ENCODE measurements around the gene TNS2. TPM values are rescaled to one million over a fixed set of nuclear protein-coding genes. Genes with fewer than 3 reads are reported as not detected.

The TNS2 gene
- total and polyA plus RNA-seq, 2 of the 13 experiments (the other 11 are each of a cell fraction or from before 2014, with no cell fraction given): 8.9 to 20.4 TPM

DNA sequence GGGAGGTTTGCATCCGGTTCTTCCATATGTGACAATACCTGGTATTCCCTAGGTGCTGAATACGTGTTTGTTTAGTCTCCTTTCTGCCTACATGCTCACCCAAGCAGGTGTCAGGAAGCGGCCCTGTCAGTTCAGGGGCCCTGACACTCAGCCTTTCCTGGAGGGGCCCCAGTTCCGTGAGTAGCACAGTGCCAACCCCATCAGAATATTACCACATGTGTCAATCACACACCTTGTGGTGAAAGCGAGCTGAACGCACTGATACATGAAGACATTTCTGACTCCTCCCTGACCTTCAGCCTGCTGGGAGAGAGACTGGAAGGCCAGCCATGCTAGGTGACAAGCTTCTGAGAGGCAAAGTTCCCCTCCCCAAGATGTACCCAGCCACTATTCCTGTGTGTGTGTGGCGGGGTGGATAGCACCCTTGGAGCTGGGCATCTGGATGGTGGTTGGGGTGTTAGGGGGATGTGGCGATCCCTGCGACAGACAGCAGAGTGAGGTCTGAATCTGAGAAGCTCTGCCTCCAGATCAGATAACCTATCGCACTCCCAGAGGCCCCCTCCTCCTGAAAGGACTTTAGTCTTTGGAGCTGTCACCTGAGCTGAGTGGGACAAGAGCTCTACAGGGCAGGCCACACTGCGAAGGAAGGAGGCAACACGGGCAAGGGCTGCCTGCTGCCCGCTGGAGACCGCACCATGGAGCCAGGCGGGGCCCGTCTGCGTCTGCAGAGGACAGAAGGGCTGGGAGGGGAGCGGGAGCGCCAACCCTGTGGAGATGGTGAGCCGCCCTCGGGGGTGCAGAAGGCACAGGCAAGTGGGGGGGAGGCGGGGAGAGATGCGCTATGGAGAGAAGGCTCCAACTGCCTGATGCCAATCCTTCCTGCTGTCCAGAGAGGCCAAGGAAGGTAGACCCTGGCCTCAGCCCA is 53.3 kb downstream of the TNS2 start, which contains the start of gene SOAT2 (continued):
- TF ChIP-seq, protein P1, sequence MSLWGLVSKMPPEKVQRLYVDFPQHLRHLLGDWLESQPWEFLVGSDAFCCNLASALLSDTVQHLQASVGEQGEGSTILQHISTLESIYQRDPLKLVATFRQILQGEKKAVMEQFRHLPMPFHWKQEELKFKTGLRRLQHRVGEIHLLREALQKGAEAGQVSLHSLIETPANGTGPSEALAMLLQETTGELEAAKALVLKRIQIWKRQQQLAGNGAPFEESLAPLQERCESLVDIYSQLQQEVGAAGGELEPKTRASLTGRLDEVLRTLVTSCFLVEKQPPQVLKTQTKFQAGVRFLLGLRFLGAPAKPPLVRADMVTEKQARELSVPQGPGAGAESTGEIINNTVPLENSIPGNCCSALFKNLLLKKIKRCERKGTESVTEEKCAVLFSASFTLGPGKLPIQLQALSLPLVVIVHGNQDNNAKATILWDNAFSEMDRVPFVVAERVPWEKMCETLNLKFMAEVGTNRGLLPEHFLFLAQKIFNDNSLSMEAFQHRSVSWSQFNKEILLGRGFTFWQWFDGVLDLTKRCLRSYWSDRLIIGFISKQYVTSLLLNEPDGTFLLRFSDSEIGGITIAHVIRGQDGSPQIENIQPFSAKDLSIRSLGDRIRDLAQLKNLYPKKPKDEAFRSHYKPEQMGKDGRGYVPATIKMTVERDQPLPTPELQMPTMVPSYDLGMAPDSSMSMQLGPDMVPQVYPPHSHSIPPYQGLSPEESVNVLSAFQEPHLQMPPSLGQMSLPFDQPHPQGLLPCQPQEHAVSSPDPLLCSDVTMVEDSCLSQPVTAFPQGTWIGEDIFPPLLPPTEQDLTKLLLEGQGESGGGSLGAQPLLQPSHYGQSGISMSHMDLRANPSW (CRISPR knock-in tag; IDR thresholded peaks at IDR 0.05; ENCODE audit: borderline replicate concordance): no peak
- no peak for TF ChIP-seq ZNF460 (CRISPR knock-in tag; IDR thresholded peaks at IDR 0.05; ENCODE audit: borderline replicate concordance)
- TF ChIP-seq, protein P2, sequence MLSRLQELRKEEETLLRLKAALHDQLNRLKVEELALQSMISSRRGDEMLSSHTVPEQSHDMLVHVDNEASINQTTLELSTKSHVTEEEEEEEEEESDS (CRISPR knock-in tag; IDR thresholded peaks at IDR 0.05; ENCODE audit: borderline replicate concordance): no peak
- peak; percentile 71 for TF ChIP-seq ZNF605 (CRISPR knock-in tag; IDR thresholded peaks at IDR 0.05)
- TF ChIP-seq HNRNPLL (IDR thresholded peaks at IDR 0.05; ENCODE audit: low read depth, low read length, poor library complexity, severe bottlenecking): no peak
- peak; percentile 85 for TF ChIP-seq HNF4G (IDR thresholded peaks at IDR 0.05; ENCODE audit: borderline replicate concordance, low read depth, low read length)
- TF ChIP-seq HNF4G (CRISPR knock-in tag; IDR thresholded peaks at IDR 0.05; ENCODE audit: borderline replicate concordance, low read depth): no peak; the same call in 1 of the 2 replicates
- no peak for TF ChIP-seq CHCHD3 (CRISPR knock-in tag; IDR thresholded peaks at IDR 0.05)
- TF ChIP-seq, protein P3, sequence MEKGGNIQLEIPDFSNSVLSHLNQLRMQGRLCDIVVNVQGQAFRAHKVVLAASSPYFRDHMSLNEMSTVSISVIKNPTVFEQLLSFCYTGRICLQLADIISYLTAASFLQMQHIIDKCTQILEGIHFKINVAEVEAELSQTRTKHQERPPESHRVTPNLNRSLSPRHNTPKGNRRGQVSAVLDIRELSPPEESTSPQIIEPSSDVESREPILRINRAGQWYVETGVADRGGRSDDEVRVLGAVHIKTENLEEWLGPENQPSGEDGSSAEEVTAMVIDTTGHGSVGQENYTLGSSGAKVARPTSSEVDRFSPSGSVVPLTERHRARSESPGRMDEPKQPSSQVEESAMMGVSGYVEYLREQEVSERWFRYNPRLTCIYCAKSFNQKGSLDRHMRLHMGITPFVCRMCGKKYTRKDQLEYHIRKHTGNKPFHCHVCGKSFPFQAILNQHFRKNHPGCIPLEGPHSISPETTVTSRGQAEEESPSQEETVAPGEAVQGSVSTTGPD (CRISPR knock-in tag; IDR thresholded peaks at IDR 0.05): no peak
- peak; percentile 36; the same call in 1 of the 2 replicates for TF ChIP-seq MYNN (CRISPR knock-in tag; IDR thresholded peaks at IDR 0.05; ENCODE audit: low read depth)
- no peak for TF ChIP-seq ZBTB21 (CRISPR knock-in tag; IDR thresholded peaks at IDR 0.05)
- TF ChIP-seq ZNF546 (CRISPR knock-in tag; conservative IDR thresholded peaks at IDR 0.05): peak; percentile 23; the same call in 1 of the 2 replicates
- TF ChIP-seq ZNF441 (CRISPR knock-in tag; IDR thresholded peaks at IDR 0.05; ENCODE audit: borderline replicate concordance): no peak; the same call in 1 of the 2 replicates
- TF ChIP-seq, protein P4, sequence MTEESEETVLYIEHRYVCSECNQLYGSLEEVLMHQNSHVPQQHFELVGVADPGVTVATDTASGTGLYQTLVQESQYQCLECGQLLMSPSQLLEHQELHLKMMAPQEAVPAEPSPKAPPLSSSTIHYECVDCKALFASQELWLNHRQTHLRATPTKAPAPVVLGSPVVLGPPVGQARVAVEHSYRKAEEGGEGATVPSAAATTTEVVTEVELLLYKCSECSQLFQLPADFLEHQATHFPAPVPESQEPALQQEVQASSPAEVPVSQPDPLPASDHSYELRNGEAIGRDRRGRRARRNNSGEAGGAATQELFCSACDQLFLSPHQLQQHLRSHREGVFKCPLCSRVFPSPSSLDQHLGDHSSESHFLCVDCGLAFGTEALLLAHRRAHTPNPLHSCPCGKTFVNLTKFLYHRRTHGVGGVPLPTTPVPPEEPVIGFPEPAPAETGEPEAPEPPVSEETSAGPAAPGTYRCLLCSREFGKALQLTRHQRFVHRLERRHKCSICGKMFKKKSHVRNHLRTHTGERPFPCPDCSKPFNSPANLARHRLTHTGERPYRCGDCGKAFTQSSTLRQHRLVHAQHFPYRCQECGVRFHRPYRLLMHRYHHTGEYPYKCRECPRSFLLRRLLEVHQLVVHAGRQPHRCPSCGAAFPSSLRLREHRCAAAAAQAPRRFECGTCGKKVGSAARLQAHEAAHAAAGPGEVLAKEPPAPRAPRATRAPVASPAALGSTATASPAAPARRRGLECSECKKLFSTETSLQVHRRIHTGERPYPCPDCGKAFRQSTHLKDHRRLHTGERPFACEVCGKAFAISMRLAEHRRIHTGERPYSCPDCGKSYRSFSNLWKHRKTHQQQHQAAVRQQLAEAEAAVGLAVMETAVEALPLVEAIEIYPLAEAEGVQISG (CRISPR knock-in tag; IDR thresholded peaks at IDR 0.05): no peak; the same call in 1 of the 2 replicates
- peak; percentile 16; the same call in 1 of the 2 replicates for TF ChIP-seq ZNF292 (CRISPR knock-in tag; IDR thresholded peaks at IDR 0.05; ENCODE audit: borderline replicate concordance, low read depth)
- no peak for TF ChIP-seq PRPF4 (IDR thresholded peaks at IDR 0.05; ENCODE audit: low read depth, low read length, poor library complexity, severe bottlenecking)
- no peak; the same call in 1 of the 2 replicates for TF ChIP-seq ZNF263 (CRISPR knock-in tag; IDR thresholded peaks at IDR 0.05)
- no peak for TF ChIP-seq ZNF781 (CRISPR knock-in tag; IDR thresholded peaks at IDR 0.05; ENCODE audit: borderline replicate concordance, not compliant biosample characterization)
- no peak for TF ChIP-seq FOXP1 (IDR thresholded peaks at IDR 0.05)
- no peak for TF ChIP-seq FOXP1 (CRISPR knock-in tag; IDR thresholded peaks at IDR 0.05)
- TF ChIP-seq ZNF343 (CRISPR knock-in tag; IDR thresholded peaks at IDR 0.05): peak; percentile 71; the same call in 1 of the 2 replicates
- no peak for TF ChIP-seq ZSCAN20 (CRISPR knock-in tag; IDR thresholded peaks at IDR 0.05; ENCODE audit: borderline replicate concordance)

Data from HepG2 (cell line).